Measurements from ENCODE around the gene CARD8. TPM values are rescaled to one million over a fixed set of nuclear protein-coding genes. Genes with fewer than 3 reads are reported as not detected.
"Not testable (repeated sequence)": the region's sequence is repeated elsewhere in the genome, so short reads cannot be mapped to it uniquely, and the experiment has no call there.

Gene CARD8
- total RNA-seq, 1 donor from 2014 or later: 14.1 TPM

DNA sequence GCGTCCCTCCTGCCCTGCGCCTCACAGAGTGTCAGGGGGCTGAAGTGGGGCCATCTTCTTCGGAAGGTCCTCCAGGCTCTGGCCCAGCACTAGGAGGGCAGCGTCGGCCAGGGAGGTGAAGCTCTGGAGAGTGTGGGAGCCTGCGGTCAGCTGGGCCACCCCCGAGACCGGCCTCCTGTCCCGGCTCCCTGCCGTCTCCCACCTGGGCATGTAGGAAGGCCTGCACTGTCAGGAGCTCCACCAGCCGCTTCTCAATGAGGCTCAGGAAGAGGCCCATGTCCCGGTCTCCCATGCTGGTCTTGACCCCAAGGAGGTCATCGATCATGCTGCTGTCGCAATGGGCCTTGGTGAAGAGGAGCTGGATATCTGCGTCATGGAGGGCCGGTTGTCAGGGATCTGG is 42.3 kb upstream of the CARD8 start:
- Histone ChIP-seq H3K36me3 (ENCODE audit: control insufficient read depth, insufficient read depth, low read length) (no peaks in the 10 kb centered on the region), H3K27me3 (ENCODE audit: control insufficient read depth, insufficient read depth, low read length) (no peaks in the 10 kb centered on the region), H3K4me3 (ENCODE audit: low read depth, low read length) (no peak overlapping the region)
- DNase-seq (ENCODE audit: low read depth): no peak
- TF ChIP-seq CTCF (IDR thresholded peaks at IDR 0.05; ENCODE audit: insufficient read depth, low read length, poor library complexity, severe bottlenecking): no peak

DNA sequence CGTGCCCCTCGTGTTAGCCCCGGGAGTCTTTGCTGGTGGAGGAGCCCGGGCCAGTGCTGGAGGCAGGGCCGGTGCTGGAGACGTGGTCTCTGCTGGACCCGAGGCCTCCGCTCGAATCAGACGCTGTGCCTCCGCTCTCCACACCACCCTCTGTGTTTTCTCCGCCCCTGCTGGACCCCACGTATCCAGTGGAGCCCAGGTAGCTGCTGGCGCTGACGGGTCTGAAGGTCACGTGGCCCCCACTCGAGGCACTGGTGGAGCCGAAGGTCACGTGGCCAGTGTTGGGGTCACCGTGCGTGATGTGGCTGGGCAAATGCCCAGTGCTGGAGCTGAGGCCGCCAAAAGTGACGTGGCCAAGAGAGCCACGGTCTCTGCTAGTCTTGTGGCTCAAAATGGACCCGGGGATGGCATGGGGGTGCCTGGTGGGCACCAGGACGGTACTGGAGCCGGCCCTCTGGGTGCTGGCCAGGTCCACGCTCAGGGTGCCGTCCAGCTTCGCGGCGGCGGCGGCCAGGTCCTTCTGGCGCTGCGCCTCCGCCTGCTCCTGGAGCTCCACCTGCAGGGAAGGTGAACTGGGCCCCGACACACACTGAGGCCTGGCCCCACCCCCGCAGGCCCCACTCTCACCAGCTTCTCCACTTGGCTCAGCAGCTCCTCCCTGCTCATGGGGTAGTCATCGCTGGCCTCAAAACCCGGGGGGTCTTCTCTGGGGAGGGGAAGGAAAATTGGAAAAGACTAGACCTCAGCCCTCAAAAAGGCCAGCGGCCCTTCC is 41.4 kb upstream of the CARD8 start:
- no peak for DNase-seq (ENCODE audit: low read depth)
- no peak for TF ChIP-seq CTCF (IDR thresholded peaks at IDR 0.05; ENCODE audit: insufficient read depth, low read length, poor library complexity, severe bottlenecking)
- H3K27me3 ChIP-seq (ENCODE audit: control insufficient read depth, insufficient read depth, low read length): no peaks in the 10 kb centered on the region
- H3K36me3 ChIP-seq (ENCODE audit: control insufficient read depth, insufficient read depth, low read length): no peaks in the 10 kb centered on the region
- H3K4me3 ChIP-seq (ENCODE audit: low read depth, low read length): no peak overlapping the region

- TF ChIP-seq CTCF (IDR thresholded peaks at IDR 0.05; ENCODE audit: insufficient read depth, low read length, poor library complexity, severe bottlenecking): no peak
- no peaks in the 10 kb centered on the region for H3K27me3 ChIP-seq (ENCODE audit: control insufficient read depth, insufficient read depth, low read length)
- DNase-seq (ENCODE audit: low read depth): no peak
- H3K36me3 ChIP-seq (ENCODE audit: control insufficient read depth, insufficient read depth, low read length): no peaks in the 10 kb centered on the region
- H3K4me3 ChIP-seq (ENCODE audit: low read depth, low read length): no peak overlapping the region
Observed at GRCh38 chr19:48295458-48295857, 39.7 kb upstream of the CARD8 start.

DNA sequence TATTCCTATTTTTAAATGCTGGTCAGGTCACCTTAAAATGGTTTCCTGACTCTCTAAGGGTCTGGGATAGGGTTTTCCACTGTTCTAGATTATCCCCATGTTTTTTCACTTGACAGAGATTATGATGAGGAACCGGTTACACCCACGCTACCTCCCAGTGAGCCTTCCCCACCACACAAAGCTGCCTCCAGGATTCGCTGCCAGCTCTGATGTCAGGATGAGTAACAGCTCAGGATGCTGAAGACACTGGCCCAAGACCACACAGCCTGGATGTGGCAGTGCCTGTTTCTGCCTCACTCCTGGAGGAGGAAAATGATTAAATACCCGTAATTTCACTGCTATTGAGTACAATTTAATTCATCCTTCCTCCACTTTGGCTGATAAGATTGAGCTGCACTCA is 37.1 kb upstream of the CARD8 start:
- H3K4me3 ChIP-seq (ENCODE audit: low read depth, low read length): no peak overlapping the region
- no peak for TF ChIP-seq CTCF (IDR thresholded peaks at IDR 0.05; ENCODE audit: insufficient read depth, low read length, poor library complexity, severe bottlenecking)
- no peak for DNase-seq (ENCODE audit: low read depth)
- no peaks in the 10 kb centered on the region for H3K27me3 ChIP-seq (ENCODE audit: control insufficient read depth, insufficient read depth, low read length)
- H3K36me3 ChIP-seq (ENCODE audit: control insufficient read depth, insufficient read depth, low read length): no peaks in the 10 kb centered on the region

DNA sequence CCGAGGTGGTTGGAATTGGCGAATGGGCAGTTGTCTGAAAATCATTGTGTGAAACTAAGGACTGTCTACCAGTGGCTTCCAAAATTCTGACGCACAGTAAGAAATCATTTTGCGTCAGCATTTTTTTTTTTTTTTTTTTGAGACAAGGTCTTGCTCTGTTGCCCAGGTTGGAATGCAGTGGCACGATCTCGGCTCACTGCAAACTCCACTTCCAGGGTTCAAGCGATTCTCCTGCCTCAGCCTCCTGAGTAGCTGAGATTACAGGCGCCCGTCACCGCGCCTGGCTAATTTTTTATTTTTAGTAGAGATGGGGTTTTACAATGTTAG is 35.7 kb upstream of the CARD8 start:
- not testable (repeated sequence) for H3K27me3 ChIP-seq (ENCODE audit: control insufficient read depth, insufficient read depth, low read length); H3K4me3 ChIP-seq (ENCODE audit: low read depth, low read length)

GRCh38 chr19:48290771-48291488 is 35.2 kb upstream of the CARD8 start:
- DNase-seq (ENCODE audit: low read depth): no peak
- Histone ChIP-seq H3K36me3 (ENCODE audit: control insufficient read depth, insufficient read depth, low read length) (no peaks in the 10 kb centered on the region), H3K4me3 (ENCODE audit: low read depth, low read length) (peak overlapping the region; percentile 40), H3K27me3 (ENCODE audit: control insufficient read depth, insufficient read depth, low read length) (no peaks in the 10 kb centered on the region)
- peak; percentile 99 for TF ChIP-seq CTCF (IDR thresholded peaks at IDR 0.05; ENCODE audit: insufficient read depth, low read length, poor library complexity, severe bottlenecking)

More for the DNA sequence above, 35.7 kb upstream of the CARD8 start:
- DNase-seq (ENCODE audit: low read depth); H3K36me3 ChIP-seq (ENCODE audit: control insufficient read depth, insufficient read depth, low read length): not testable (repeated sequence)

Data from kidney epithelial cell (primary cell).